ENCODE results near the gene CCDC14. TPM values are rescaled to one million over a fixed set of nuclear protein-coding genes. Genes with fewer than 3 reads are reported as not detected.

The CCDC14 gene
- total and polyA plus RNA-seq, 12 donors: 6.6 to 71.2 (median 18.9) TPM

- intact Hi-C loops (cut with DNase I): no loop called here
These were observed 11.4 kb downstream of the CCDC14 start for GRCh38 chr3:123949641-123950040.

GRCh38 chr3:123948449-123948848 lies 12.6 kb downstream of the CCDC14 start:
- H3K36me3 ChIP-seq (replicated peaks in 1 of 2): peaks cover 0 to 16% of the 10 kb centered on the region in 2 donors

More at GRCh38 chr3:123949641-123950040, 11.4 kb downstream of the CCDC14 start:
- 95 to 99% (median 97%) methylated on average over 2 of the region's 2 CpGs for WGBS, 4 donors
- Histone ChIP-seq H3K27me3 (no peaks in the 10 kb centered on the region), H3K4me1 (replicated peaks in 1 of 2) (no peaks in the 10 kb centered on the region), H3K27ac (no peak overlapping the region), H3K36me3 (replicated peaks in 1 of 2) (peaks cover 0 to 17% of the 10 kb centered on the region in 2 donors), H3K4me3 (no peak overlapping the region), H3K9me3 (replicated peaks in 1 of 3) (no peaks in the 10 kb centered on the region)
- TF ChIP-seq CTCF (IDR thresholded peaks at IDR 0.05) (no peak), POLR2A (IDR thresholded peaks at IDR 0.05) (no peak)
- no peak for DNase-seq

GRCh38 chr3:123947482-123947881 lies 13.5 kb downstream of the CCDC14 start:
- TF ChIP-seq POLR2A (IDR thresholded peaks at IDR 0.05) (no peak), CTCF (IDR thresholded peaks at IDR 0.05) (no peak)
- intact Hi-C loops (cut with DNase I): no loop called here
- Histone ChIP-seq H3K4me3 (no peak overlapping the region), H3K27me3 (no peaks in the 10 kb centered on the region), H3K36me3 (replicated peaks in 1 of 2) (peaks cover 0 to 11% of the 10 kb centered on the region in 2 donors), H3K9me3 (replicated peaks in 1 of 3) (no peaks in the 10 kb centered on the region), H3K27ac (no peak overlapping the region), H3K4me1 (replicated peaks in 1 of 2) (no peaks in the 10 kb centered on the region)
- DNase-seq: no peak

More at GRCh38 chr3:123948449-123948848, 12.6 kb downstream of the CCDC14 start:
- H3K27ac ChIP-seq: no peak overlapping the region
- no peak for DNase-seq
- H3K4me3 ChIP-seq: no peak overlapping the region
- intact Hi-C loops (cut with DNase I): no loop called here
- 97 to 99% (median 97%) methylated on average over 9 of the region's 9 CpGs for WGBS, 4 donors
- TF ChIP-seq CTCF (IDR thresholded peaks at IDR 0.05) (no peak), POLR2A (IDR thresholded peaks at IDR 0.05) (no peak)
- no peaks in the 10 kb centered on the region for H3K4me1 ChIP-seq (replicated peaks in 1 of 2)
- no peaks in the 10 kb centered on the region for H3K9me3 ChIP-seq (replicated peaks in 1 of 3)
- H3K27me3 ChIP-seq: no peaks in the 10 kb centered on the region

- H3K27me3 ChIP-seq: no peaks in the 10 kb centered on the region
- intact Hi-C loops (cut with DNase I): no loop called here
- DNase-seq: no peak
- H3K36me3 ChIP-seq (replicated peaks in 1 of 2): no peaks in the 10 kb centered on the region
- TF ChIP-seq POLR2A (IDR thresholded peaks at IDR 0.05) (no peak), CTCF (IDR thresholded peaks at IDR 0.05) (no peak)
- H3K4me1 ChIP-seq (replicated peaks in 1 of 2): no peaks in the 10 kb centered on the region
- no peaks in the 10 kb centered on the region for H3K9me3 ChIP-seq (replicated peaks in 1 of 3)
- no peak overlapping the region for H3K4me3 ChIP-seq
- no peak overlapping the region for H3K27ac ChIP-seq
- WGBS, 4 donors: 59 to 81% (median 70%) methylated on average over 1 of the region's 1 CpG
These were observed 19.5 kb downstream of the CCDC14 start for GRCh38 chr3:123941542-123941941.
